GM21423 (cell line): ENCODE data around the gene HYOU1.
A peak's percentile ranks its signal among the peaks of the same experiment; 100 is the strongest.
"Not testable (repeated sequence)": the region's sequence is repeated elsewhere in the genome, so short reads cannot be mapped to it uniquely, and the experiment has no call there.

Experiments
- ATAC-seq: cut with Tn5 transposase; IDR thresholded peaks from one replicate; pipeline ENCODE4 v1.9.1; 2021; ENCODE audit warnings: mild to moderate bottlenecking, moderate library complexity; ENCODE audit not compliant: unreplicated experiment

The HYOU1 gene

GRCh38 chr11:119024430-119025098 is 32.4 kb downstream of the HYOU1 start:
- no peak for ATAC-seq

GRCh38 chr11:119023741-119024140 is 33.3 kb downstream of the HYOU1 start:
- no peak for ATAC-seq

- no peak for ATAC-seq
Measured at GRCh38 chr11:119021631-119022030, 35.4 kb downstream of the HYOU1 start.

- no peak for ATAC-seq
Measured at GRCh38 chr11:119019996-119020395, 37.0 kb downstream of the HYOU1 start.

- ATAC-seq: peak; percentile 86
Measured at GRCh38 chr11:119018074-119018938, 38.7 kb downstream of the HYOU1 start, which contains the start of the genes RPS25 and TRAPPC4. Gene RPS25, minus strand, starts transcription at chr11:119018343. Its CDS starts 59 bp downstream, at chr11:119018284. Gene TRAPPC4, plus strand, starts transcription at chr11:119018766. Its CDS starts 30 bp downstream, at chr11:119018796.

GRCh38 chr11:119017377-119017776 is 39.6 kb downstream of the HYOU1 start:
- not testable (repeated sequence) for ATAC-seq

- ATAC-seq: no peak
Measured at GRCh38 chr11:119016216-119017009, 40.6 kb downstream of the HYOU1 start.

GRCh38 chr11:119015054-119015611 is 41.9 kb downstream of the HYOU1 start:
- ATAC-seq: no peak

GRCh38 chr11:119014209-119014924 is 42.6 kb downstream of the HYOU1 start:
- no peak for ATAC-seq

- no peak for ATAC-seq
Measured at GRCh38 chr11:119012629-119013170, 44.3 kb downstream of the HYOU1 start.

- no peak for ATAC-seq
Measured at GRCh38 chr11:119011476-119012053, 45.4 kb downstream of the HYOU1 start.

- no peak for ATAC-seq
Measured at GRCh38 chr11:119006656-119007055, 50.3 kb downstream of the HYOU1 start.

- ATAC-seq: no peak
Measured at GRCh38 chr11:119000906-119001305, 56.1 kb downstream of the HYOU1 start.

- ATAC-seq: no peak
Measured at GRCh38 chr11:118998822-118999221, 58.2 kb downstream of the HYOU1 start.

- peak; percentile 7 for ATAC-seq
Measured at GRCh38 chr11:118998388-118998717, 58.7 kb downstream of the HYOU1 start.

GRCh38 chr11:118997627-118998387 is 59.2 kb downstream of the HYOU1 start, which contains the start of gene CENATAC:
Gene CENATAC, plus strand, starts transcription at chr11:118998138. Its CDS starts 60 bp downstream, at chr11:118998198.
- peak; percentile 93 for ATAC-seq

- ATAC-seq: peak; percentile 11
Measured at GRCh38 chr11:118996926-118997626, 59.9 kb downstream of the HYOU1 start.
